Middle frontal gyrus (tissue), 1 donor: ENCODE results near the gene RNF217.
"Not testable (repeated sequence)": the region's sequence is repeated elsewhere in the genome, so short reads cannot be mapped to it uniquely, and the experiment has no call there.

Experiments used
- DNase-seq: peaks from one replicate; pipeline ENCODE4 v3.0.0-alpha.2; 2015; ENCODE audit warnings: low spot score; ENCODE audit errors: extremely low spot score

Gene RNF217

DNA sequence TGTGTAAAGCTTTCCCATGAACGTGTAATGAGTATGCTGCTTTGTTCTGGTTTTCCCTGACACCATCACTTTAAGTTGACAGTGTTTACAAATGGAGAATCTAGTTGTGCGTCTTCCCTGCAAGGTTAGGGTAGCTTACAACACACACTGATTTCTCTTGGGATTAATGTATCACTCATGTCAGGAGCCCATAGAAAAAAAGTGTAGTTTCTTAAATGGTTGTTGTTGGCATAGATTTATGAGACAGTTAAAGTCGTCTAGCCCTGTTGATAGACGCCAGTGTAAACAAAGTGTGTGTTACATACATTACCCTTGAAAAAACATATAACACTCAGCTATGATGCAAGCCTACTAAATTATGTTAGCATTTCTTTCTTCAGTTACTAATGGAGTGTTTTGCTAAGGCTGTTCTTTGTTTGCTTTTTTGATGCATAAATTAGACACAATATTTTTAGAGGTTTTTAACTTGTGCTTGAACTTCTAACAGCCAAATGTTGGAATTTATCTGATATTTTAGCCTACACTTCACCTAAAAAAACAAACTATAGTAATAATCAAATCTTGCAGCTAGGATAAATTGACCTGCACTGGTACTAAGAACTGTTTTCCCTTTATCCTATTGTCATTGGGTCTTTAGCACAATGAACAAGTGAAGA lies 88.6 kb downstream of the RNF217 start:
- DNase-seq: no peak

GRCh38 chr6:125053809-125054208 lies 91.6 kb downstream of the RNF217 start:
- DNase-seq: no peak

DNA sequence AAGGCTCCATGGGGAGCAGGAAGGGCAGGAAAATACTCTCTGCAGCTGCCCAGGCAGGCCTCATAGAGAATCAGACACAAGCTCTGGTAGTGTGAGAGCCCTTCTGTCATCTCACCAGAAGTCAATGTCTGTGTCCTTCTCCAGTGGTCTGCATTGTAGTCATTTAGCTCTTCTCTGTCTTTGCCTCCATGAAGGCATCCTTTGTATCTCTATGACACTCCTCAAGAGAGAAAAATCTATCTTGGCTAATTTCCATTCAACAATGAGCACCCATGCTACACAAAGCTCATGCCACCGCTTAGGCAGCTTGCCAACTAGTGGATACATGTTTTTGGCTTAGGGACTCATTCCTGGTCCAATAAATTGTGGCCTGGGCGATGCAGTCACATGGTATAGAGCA lies 92.1 kb downstream of the RNF217 start:
- no peak for DNase-seq

GRCh38 chr6:125057392-125058246 lies 95.4 kb downstream of the RNF217 start:
- no peak for DNase-seq

DNA sequence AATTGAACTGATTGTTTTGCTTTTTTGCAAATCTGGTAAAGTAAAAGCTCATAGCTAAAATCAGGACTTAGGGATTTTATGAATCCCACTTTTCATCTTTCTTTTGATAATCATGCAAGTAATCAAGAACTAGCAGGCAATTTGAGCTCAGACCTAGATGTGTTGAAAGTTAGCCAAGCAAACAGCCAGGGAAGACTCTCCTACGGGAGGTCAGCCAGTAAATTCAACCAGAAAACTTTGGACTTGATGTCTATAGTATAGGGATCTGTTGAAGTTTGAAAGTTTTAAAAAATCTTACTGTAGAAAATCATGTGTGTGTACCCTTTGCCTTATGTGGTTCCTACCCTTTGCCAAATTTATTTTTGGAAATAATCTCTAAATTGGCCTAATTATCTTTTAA lies 96.3 kb downstream of the RNF217 start:
- DNase-seq: no peak

- DNase-seq: no peak
These were observed 101.1 kb downstream of the RNF217 start for GRCh38 chr6:125063307-125063706.

GRCh38 chr6:125066140-125066539 lies 103.9 kb downstream of the RNF217 start:
- DNase-seq: no peak

GRCh38 chr6:125066964-125067363 lies 104.7 kb downstream of the RNF217 start:
- DNase-seq: no peak

GRCh38 chr6:125067552-125067951 lies 105.3 kb downstream of the RNF217 start:
- no peak for DNase-seq

DNA sequence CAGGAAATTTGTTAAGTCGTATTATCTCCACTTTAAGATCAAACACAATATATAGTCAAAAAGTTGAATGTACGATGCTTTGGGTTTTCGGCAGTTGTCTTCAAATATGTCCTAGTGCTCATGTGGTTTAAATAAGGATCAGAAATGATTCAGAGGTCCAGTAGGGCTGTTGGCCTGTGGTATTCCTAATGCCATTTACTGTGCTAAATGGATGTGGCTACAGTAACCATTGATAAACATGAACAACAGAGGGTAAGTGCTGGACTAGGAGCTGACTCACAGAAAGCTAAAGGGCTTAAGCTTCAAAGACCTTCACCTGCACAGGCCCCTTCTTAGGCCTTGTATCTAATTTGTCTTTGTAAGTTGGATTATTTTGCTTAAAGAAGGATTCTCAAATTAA lies 110.8 kb downstream of the RNF217 start:
- no peak for DNase-seq

GRCh38 chr6:125074120-125074519 lies 111.9 kb downstream of the RNF217 start:
- DNase-seq: no peak

DNA sequence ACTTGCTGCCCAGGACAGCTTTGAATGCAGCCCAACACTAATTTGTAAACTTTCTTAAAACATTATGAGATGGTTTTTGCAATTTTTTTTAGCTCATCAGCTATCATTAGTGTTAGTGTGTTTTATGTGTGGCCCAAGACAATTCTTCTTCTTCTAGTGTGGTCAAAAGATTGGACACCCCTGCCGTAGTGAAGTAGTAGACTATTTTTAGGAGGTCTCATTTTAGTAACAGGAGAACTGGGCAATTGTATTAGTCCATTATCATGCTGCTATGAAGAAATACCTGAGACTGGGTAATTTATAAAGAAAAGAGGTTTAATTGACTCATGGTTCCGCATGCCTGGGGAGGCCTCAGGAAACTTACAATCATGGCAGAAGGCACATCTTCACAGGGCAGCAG lies 112.8 kb downstream of the RNF217 start:
- DNase-seq: not testable (repeated sequence)

- no peak for DNase-seq
These were observed 113.7 kb downstream of the RNF217 start for GRCh38 chr6:125075741-125076481.

- no peak for DNase-seq
These were observed 114.2 kb downstream of the RNF217 start for GRCh38 chr6:125076482-125076742.

- DNase-seq: no peak
These were observed 115.2 kb downstream of the RNF217 start for GRCh38 chr6:125077453-125077852.

DNA sequence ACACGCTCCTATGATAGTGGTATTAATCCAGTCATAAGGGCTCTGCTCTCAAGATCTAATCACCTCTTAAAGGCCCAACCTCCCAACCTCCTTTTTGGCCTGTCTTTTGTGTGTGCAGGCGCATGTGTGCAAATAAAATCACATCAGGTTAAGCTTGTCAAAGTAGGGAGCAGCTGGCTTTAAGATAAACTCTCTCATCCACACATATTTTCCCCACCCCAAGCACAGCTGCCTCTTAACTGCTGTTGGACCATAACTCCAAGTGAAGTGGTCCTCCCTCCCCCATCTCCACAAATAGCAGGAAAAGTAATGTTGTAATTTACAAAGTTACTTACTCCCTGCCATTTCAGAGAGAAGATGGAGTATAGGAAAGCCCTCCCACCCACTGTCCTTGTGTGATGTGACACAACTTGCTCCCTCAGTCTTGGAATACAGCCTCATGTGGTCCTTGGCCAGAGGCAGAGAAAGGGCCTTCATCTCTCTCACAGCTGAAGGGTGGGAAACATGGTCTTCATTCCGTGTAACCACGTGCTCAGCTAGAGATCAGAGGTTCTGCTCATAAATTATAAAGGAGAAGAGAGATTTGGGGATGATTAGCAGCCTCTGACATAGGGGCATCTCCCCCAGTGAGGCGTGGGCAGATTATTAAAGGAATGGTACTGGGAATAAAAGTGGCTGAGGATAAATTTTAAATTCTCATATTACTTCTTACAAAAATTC lies 116.5 kb downstream of the RNF217 start:
- no peak for DNase-seq

GRCh38 chr6:125082908-125083683 lies 120.9 kb downstream of the RNF217 start:
- DNase-seq: no peak

- no peak for DNase-seq
These were observed 121.4 kb downstream of the RNF217 start for GRCh38 chr6:125083684-125083990.

- no peak for DNase-seq
These were observed 124.5 kb downstream of the RNF217 start for GRCh38 chr6:125086716-125087115.

GRCh38 chr6:125088963-125089362 lies 126.7 kb downstream of the RNF217 start:
- DNase-seq: no peak

DNA sequence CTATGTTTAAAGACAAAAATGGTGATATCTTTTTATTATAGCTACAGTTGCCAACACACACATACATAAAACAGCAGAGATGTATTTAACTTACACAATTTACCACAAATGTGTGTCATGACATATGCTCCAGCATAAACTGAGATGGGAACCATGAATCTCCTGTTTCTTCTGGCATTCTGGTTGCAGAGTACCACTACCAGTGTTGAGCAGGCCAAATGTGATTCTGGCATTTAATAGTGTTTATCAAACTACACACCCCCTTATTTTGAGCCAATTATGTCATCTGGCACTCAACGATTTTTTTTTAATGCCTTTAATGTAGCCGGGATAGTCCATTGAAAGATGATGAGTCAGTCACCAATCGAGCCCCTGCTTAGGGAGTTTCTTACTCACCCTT lies 132.3 kb downstream of the RNF217 start:
- no peak for DNase-seq
